ENCODE data around the gene CHRNA4. TPM values are rescaled to one million over a fixed set of nuclear protein-coding genes. Genes with fewer than 3 reads are reported as not detected.

CHRNA4 gene
- total and polyA plus RNA-seq, 10 of the 15 experiments (the other 5 are each of a cell fraction or from before 2014, with no cell fraction given): 0.04 to 0.41 (median 0.06) TPM; not detected in 5

GRCh38 chr20:63349516-63349895 is 11.6 kb downstream of the CHRNA4 start:
- intact Hi-C loops (cut with micrococcal nuclease; ENCODE audit: unreplicated experiment): no loop called here

GRCh38 chr20:63348828-63349515 is 12.2 kb downstream of the CHRNA4 start:
- H3K9me3 ChIP-seq (replicated peaks; ENCODE audit: control insufficient read depth, insufficient read depth, low read length): no peaks in the 10 kb centered on the region; the same call in 2 of the 3 replicates
- POLR2A ChIA-PET: no interaction called here
- no peak overlapping the region for H3K9ac ChIP-seq (ENCODE audit: control insufficient read depth, insufficient read depth, low read length)
- no peak overlapping the region for H3K4me2 ChIP-seq (ENCODE audit: control insufficient read depth, insufficient read depth)
- RAD21 ChIA-PET (ENCODE audit: unreplicated experiment): no interaction called here
- no TSS peak for BruUV-seq (replicated peaks)
- H3K27ac ChIP-seq (ENCODE audit: control insufficient read depth, insufficient read depth): no peak overlapping the region
- SMC1A ChIA-PET (ENCODE audit: uncharacterized antibody, unreplicated experiment): no interaction called here
- H4K20me1 ChIP-seq (ENCODE audit: control insufficient read depth, insufficient read depth): no peaks in the 10 kb centered on the region
- H3K4me1 ChIP-seq (ENCODE audit: control insufficient read depth, insufficient read depth, low read length): no peaks in the 10 kb centered on the region
- no peak overlapping the region for H2AFZ ChIP-seq (ENCODE audit: control insufficient read depth, low read depth, low read length)
- H3K4me3 ChIP-seq: no peak overlapping the region
- no peaks in the 10 kb centered on the region for H3K79me2 ChIP-seq (ENCODE audit: control insufficient read depth, insufficient read depth, low read length)
- intact Hi-C loops (cut with micrococcal nuclease; ENCODE audit: unreplicated experiment): no loop called here
- no peak for TF ChIP-seq EGR1 (IDR thresholded peaks at IDR 0.05; ENCODE audit: borderline replicate concordance in 1 of 2, low read depth in 2 of 2, low read length in 2 of 2)
- no peak for TF ChIP-seq EED (IDR thresholded peaks at IDR 0.05; ENCODE audit: low read depth)
- TF ChIP-seq RUNX3 (IDR thresholded peaks at IDR 0.05; ENCODE audit: low read length): no peak
- no peak for TF ChIP-seq KDM1A (IDR thresholded peaks at IDR 0.05; ENCODE audit: borderline replicate concordance)
- TF ChIP-seq HDAC6 (IDR thresholded peaks at IDR 0.05; ENCODE audit: unreplicated experiment): no peak
- no peak for TF ChIP-seq CEBPZ (IDR thresholded peaks at IDR 0.05; ENCODE audit: low read depth, low read length)
- FAIRE-seq (no peak), ATAC-seq (no peak), DNase-seq (ENCODE audit: low read depth, low spot score) (no peak)
- WGBS (ENCODE audit: insufficient coverage, insufficient replicate concordance, low lambda C conversion rate, missing lambda C conversion rate): 70% methylated on average over 29 of the region's 29 CpGs
- in situ Hi-C loops (cut with MboI): no loop called here
- no peaks in the 10 kb centered on the region for H3K27me3 ChIP-seq (replicated peaks in 1 of 2; ENCODE audit: control insufficient read depth in 2 of 2, insufficient read depth in 2 of 2, low read length in 1 of 2)
- no peaks in the 10 kb centered on the region for H3K36me3 ChIP-seq (ENCODE audit: control insufficient read depth in 2 of 2, insufficient read depth in 2 of 2, low read length in 1 of 2)
- CTCF ChIA-PET: no interaction called here

More at GRCh38 chr20:63349516-63349895, 11.6 kb downstream of the CHRNA4 start:
- H3K4me1 ChIP-seq (ENCODE audit: control insufficient read depth, insufficient read depth, low read length): no peaks in the 10 kb centered on the region
- no peak overlapping the region for H3K4me2 ChIP-seq (ENCODE audit: control insufficient read depth, insufficient read depth)
- ChIA-PET POLR2A (no interaction called here), SMC1A (ENCODE audit: uncharacterized antibody, unreplicated experiment) (no interaction called here), RAD21 (ENCODE audit: unreplicated experiment) (no interaction called here), CTCF (no interaction called here)
- H3K9ac ChIP-seq (ENCODE audit: control insufficient read depth, insufficient read depth, low read length): no peak overlapping the region
- no peak for TF ChIP-seq RBBP5 (conservative IDR thresholded peaks at IDR 0.05)
- TF ChIP-seq HDAC2 (IDR thresholded peaks at IDR 0.05): no peak
- TF ChIP-seq CBX3 (IDR thresholded peaks at IDR 0.05; ENCODE audit: borderline replicate concordance, low read depth): no peak
- no peak for TF ChIP-seq PAX8 (IDR thresholded peaks at IDR 0.05)
- 80% methylated on average over 29 of the region's 29 CpGs for WGBS (ENCODE audit: insufficient coverage, insufficient replicate concordance, low lambda C conversion rate, missing lambda C conversion rate)
- H3K27me3 ChIP-seq (replicated peaks in 1 of 2; ENCODE audit: control insufficient read depth in 2 of 2, insufficient read depth in 2 of 2, low read length in 1 of 2): no peaks in the 10 kb centered on the region
- no TSS peak for BruUV-seq (replicated peaks)
- in situ Hi-C loops (cut with MboI): no loop called here
- no peak overlapping the region for H2AFZ ChIP-seq (ENCODE audit: control insufficient read depth, low read depth, low read length)
- H3K36me3 ChIP-seq (ENCODE audit: control insufficient read depth in 2 of 2, insufficient read depth in 2 of 2, low read length in 1 of 2): no peaks in the 10 kb centered on the region
- FAIRE-seq: no peak
- H4K20me1 ChIP-seq (ENCODE audit: control insufficient read depth, insufficient read depth): no peaks in the 10 kb centered on the region
- H3K9me3 ChIP-seq (replicated peaks; ENCODE audit: control insufficient read depth, insufficient read depth, low read length): no peaks in the 10 kb centered on the region; the same call in 2 of the 3 replicates
- H3K79me2 ChIP-seq (ENCODE audit: control insufficient read depth, insufficient read depth, low read length): no peaks in the 10 kb centered on the region
- ATAC-seq: no peak
- no peak for DNase-seq (ENCODE audit: low read depth, low spot score)
- H3K27ac ChIP-seq (ENCODE audit: control insufficient read depth, insufficient read depth): no peak overlapping the region
- H3K4me3 ChIP-seq: no peak overlapping the region
